Nephron progenitor cell (in vitro differentiated cells): ENCODE measurements around the gene LPGAT1.
"Not testable (repeated sequence)": the region's sequence is repeated elsewhere in the genome, so short reads cannot be mapped to it uniquely, and the experiment has no call there.

Source experiments
- DNase-seq: peaks from one replicate; pipeline ENCODE4 v3.0.0; 2021
- H3K27ac Mint-ChIP-seq: 2 replicates; pipeline ENCODE4 v1.8.0; 2021; ENCODE audit warnings: mild to moderate bottlenecking, moderate library complexity, mixed read lengths
- H3K27me3 Mint-ChIP-seq: 2 replicates; pipeline ENCODE4 v1.8.0; 2021; ENCODE audit warnings: mild to moderate bottlenecking, low read depth, mixed read lengths; ENCODE audit not compliant: poor library complexity
- H3K36me3 Mint-ChIP-seq: 2 replicates; pipeline ENCODE4 v1.8.0; 2021; ENCODE audit warnings: low read depth, mixed read lengths
- H3K4me1 Mint-ChIP-seq: 2 replicates; pipeline ENCODE4 v1.8.0; 2021; ENCODE audit warnings: mixed read lengths
- H3K4me3 Mint-ChIP-seq: 2 replicates; pipeline ENCODE4 v1.8.0; 2021; ENCODE audit warnings: mild to moderate bottlenecking, moderate library complexity, mixed read lengths
- H3K9me3 Mint-ChIP-seq: 2 replicates; pipeline ENCODE4 v1.8.0; 2021; ENCODE audit warnings: mild to moderate bottlenecking, moderate library complexity, mixed read lengths
- TF ChIP-seq, protein P1 (sequence below): fragments of 200-600 bp; sonication (generic); IDR thresholded peaks from 2 replicates; pipeline ENCODE4 v1.5.0; 2021; ENCODE audit warnings: antibody characterized with exemption

LPGAT1 gene

GRCh38 chr1:211830328-211831142 lies at the start of gene LPGAT1:
TSS of gene LPGAT1 (minus strand) at chr1:211830763. CDS start at chr1:211829296, 1,467 bp downstream.
- H3K36me3 Mint-ChIP-seq, result no peaks in the 10 kb centered on the region
- DNase-seq, result peak; percentile 85
- peak within 1 kb of the TSS; percentile 96 for H3K4me3 Mint-ChIP-seq

GRCh38 chr1:211879475-211879874 lies 48.9 kb upstream of the LPGAT1 start:
- Mint-ChIP-seq H3K27ac (no peak overlapping the region), H3K27me3 (peaks cover 7% of the 10 kb centered on the region), H3K36me3 (no peaks in the 10 kb centered on the region), H3K9me3 (peaks cover 25% of the 10 kb centered on the region), H3K4me1 (peaks cover under 1% of the 10 kb centered on the region), H3K4me3 (no peak overlapping the region)
- TF ChIP-seq, protein P1, sequence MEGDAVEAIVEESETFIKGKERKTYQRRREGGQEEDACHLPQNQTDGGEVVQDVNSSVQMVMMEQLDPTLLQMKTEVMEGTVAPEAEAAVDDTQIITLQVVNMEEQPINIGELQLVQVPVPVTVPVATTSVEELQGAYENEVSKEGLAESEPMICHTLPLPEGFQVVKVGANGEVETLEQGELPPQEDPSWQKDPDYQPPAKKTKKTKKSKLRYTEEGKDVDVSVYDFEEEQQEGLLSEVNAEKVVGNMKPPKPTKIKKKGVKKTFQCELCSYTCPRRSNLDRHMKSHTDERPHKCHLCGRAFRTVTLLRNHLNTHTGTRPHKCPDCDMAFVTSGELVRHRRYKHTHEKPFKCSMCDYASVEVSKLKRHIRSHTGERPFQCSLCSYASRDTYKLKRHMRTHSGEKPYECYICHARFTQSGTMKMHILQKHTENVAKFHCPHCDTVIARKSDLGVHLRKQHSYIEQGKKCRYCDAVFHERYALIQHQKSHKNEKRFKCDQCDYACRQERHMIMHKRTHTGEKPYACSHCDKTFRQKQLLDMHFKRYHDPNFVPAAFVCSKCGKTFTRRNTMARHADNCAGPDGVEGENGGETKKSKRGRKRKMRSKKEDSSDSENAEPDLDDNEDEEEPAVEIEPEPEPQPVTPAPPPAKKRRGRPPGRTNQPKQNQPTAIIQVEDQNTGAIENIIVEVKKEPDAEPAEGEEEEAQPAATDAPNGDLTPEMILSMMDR, result no peak
- DNase-seq, result no peak

More at GRCh38 chr1:211830328-211831142, at the start of gene LPGAT1:
- TF ChIP-seq, protein P1, result peak; percentile 37
- peaks cover 34% of the 10 kb centered on the region for H3K27me3 Mint-ChIP-seq
- H3K9me3 Mint-ChIP-seq, result no peaks in the 10 kb centered on the region
- H3K4me1 Mint-ChIP-seq, result peaks cover 13% of the 10 kb centered on the region
- H3K27ac Mint-ChIP-seq, result no peak within 1 kb of the TSS

- H3K27ac Mint-ChIP-seq, result no peak overlapping the region
- H3K9me3 Mint-ChIP-seq, result peaks cover 17% of the 10 kb centered on the region
- no peaks in the 10 kb centered on the region for H3K4me1 Mint-ChIP-seq
- H3K27me3 Mint-ChIP-seq, result peaks cover 9% of the 10 kb centered on the region
- TF ChIP-seq, protein P1, result no peak
- H3K4me3 Mint-ChIP-seq, result no peak overlapping the region
- no peaks in the 10 kb centered on the region for H3K36me3 Mint-ChIP-seq
- DNase-seq, result no peak
These were observed 46.5 kb upstream of the LPGAT1 start for GRCh38 chr1:211876851-211877590.

- no peak overlapping the region for H3K4me3 Mint-ChIP-seq
- H3K27me3 Mint-ChIP-seq, result peaks cover 11% of the 10 kb centered on the region
- no peak overlapping the region for H3K27ac Mint-ChIP-seq
- TF ChIP-seq, protein P1, result no peak
- H3K4me1 Mint-ChIP-seq, result no peaks in the 10 kb centered on the region
- no peak for DNase-seq
- H3K36me3 Mint-ChIP-seq, result no peaks in the 10 kb centered on the region
- H3K9me3 Mint-ChIP-seq, result peaks cover 3% of the 10 kb centered on the region
These were observed 45.0 kb upstream of the LPGAT1 start for GRCh38 chr1:211875541-211875940.

GRCh38 chr1:211874521-211875347 lies 44.2 kb upstream of the LPGAT1 start:
- Mint-ChIP-seq H3K36me3 (no peaks in the 10 kb centered on the region), H3K9me3 (no peaks in the 10 kb centered on the region), H3K27ac (no peak overlapping the region), H3K4me1 (no peaks in the 10 kb centered on the region), H3K27me3 (peaks cover 11% of the 10 kb centered on the region), H3K4me3 (no peak overlapping the region)
- TF ChIP-seq, protein P1, result no peak
- DNase-seq, result no peak

GRCh38 chr1:211873731-211874130 lies 43.2 kb upstream of the LPGAT1 start:
- H3K27me3 Mint-ChIP-seq, result peaks cover 11% of the 10 kb centered on the region
- H3K36me3 Mint-ChIP-seq, H3K4me1 Mint-ChIP-seq, H3K4me3 Mint-ChIP-seq, H3K27ac Mint-ChIP-seq, H3K9me3 Mint-ChIP-seq, DNase-seq: not testable (repeated sequence)
